WI38 (cell line): ENCODE results near the gene PCNA.
"Not testable (repeated sequence)": the region's sequence is repeated elsewhere in the genome, so short reads cannot be mapped to it uniquely, and the experiment has no call there.

ENCODE experiments used
- H3K4me3 ChIP-seq: 2 replicates; pipeline ENCODE4 v1.5.1; 2011; ENCODE audit warnings: low read depth, mild to moderate bottlenecking, control low read depth, low read length
- CTCF ChIP-seq: IDR thresholded peaks from 2 replicates; pipeline ENCODE4 v1.5.1; 2012; ENCODE audit warnings: low read depth, mild to moderate bottlenecking, control low read depth, low read length

PCNA gene

DNA sequence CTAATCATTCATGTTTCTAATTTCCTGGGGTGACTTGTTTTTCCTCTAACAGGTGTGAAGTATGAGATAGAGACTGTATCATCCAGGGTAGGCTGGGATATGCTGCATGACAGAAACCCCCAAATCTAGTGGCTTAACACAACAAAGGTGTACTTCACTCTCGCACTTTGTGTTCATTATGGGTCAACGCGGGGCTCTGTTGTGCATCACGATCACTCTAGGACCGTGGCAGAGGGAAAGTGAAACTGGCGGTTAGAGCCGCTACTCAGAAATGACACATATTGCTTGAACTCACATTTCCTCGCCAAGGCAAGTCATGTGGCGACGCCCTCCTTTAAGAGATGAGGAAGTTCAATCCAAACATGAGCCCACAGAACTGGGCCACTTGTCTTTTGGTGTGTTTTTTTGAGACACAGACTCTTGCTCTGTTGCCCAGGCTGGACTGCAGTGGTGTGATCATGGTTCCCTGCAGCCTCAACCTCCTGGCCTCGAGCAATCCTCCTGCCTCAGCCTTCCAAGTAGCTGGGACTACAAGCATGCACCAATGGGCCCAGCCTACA lies 41.3 kb downstream of the PCNA start:
- no peak for TF ChIP-seq CTCF
- peak overlapping the region; percentile 33; the same call in 1 of the 2 replicates for H3K4me3 ChIP-seq

DNA sequence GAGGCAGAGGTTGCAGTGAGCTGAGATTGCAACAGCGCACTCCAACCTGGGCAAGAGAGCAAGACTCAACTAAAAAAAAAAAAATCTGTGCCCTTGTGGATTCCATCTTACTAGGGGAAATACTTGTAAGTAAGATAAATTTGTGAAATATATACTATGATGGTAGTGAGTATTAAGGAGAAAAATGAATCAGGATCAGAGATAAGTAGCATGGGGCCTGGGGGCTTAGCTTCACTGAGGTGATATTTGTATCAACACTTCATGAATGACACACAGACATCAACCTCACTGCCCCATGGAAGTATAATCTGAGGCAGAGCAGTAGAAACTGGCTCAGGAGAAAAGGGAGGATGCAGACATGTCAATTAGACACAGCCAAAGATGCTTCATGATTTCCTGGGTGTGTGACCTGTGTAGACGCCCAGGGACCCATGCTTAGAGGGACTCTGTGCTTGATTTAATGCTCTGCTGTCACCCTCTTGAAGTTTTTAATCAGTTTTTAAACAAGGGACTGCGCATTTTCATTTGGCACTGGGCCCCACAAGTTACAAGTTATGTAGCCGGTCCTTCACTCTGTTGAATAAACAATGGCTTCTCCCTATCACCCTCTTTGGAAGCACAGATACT lies 41.9 kb downstream of the PCNA start:
- peak overlapping the region; percentile 33; the same call in 1 of the 2 replicates for H3K4me3 ChIP-seq
- TF ChIP-seq CTCF, result no peak

- H3K4me3 ChIP-seq, result not testable (repeated sequence)
Observed at GRCh38 chr20:5076913-5077312, 42.8 kb downstream of the PCNA start.

- no peak overlapping the region for H3K4me3 ChIP-seq
- no peak for TF ChIP-seq CTCF
Observed at GRCh38 chr20:5074232-5074674, 45.5 kb downstream of the PCNA start.

GRCh38 chr20:5073660-5074231 lies 46.0 kb downstream of the PCNA start:
- no peak for TF ChIP-seq CTCF
- no peak overlapping the region for H3K4me3 ChIP-seq

- no peak for TF ChIP-seq CTCF
- H3K4me3 ChIP-seq, result no peak overlapping the region
Observed at GRCh38 chr20:5072756-5073659, 46.8 kb downstream of the PCNA start.

GRCh38 chr20:5071942-5072341 lies 47.8 kb downstream of the PCNA start:
- H3K4me3 ChIP-seq, result not testable (repeated sequence)

DNA sequence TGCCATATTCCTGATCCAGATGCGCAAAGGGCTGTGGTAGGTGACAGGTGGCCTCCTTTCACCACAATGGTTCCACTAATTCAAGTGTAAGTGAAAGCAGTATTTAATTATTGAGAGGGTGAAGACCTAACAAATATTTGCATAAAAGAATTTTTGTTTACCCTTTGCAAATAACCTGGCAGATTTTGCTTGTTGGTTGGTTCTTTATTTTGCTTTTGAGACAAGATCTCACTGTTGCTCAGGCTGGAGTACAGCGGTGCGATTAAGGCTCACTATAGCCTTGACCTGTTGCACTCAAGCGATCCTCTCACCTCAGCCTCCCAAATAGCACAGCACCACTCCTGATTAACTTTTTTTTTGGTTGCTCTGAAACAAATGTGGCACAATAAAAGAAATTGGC lies 49.2 kb downstream of the PCNA start:
- no peak for TF ChIP-seq CTCF
- H3K4me3 ChIP-seq, result no peak overlapping the region
